Stomach (tissue), 4 donors: ENCODE data around the gene SSR4.

ENCODE experiments used
- CTCF ChIP-seq, 7 experiments: fragments of 450-650 bp in 4 of 7; fragments of 200-600 bp in 3 of 7; sonication (generic) in 3 of 7; IDR thresholded peaks; one replicate each; pipeline ENCODE4 v1.5.1; 2016 to 2019; ENCODE audit warnings: antibody characterized with exemption in 7 of 7, control low read depth in 2 of 7, mild to moderate bottlenecking in 1 of 7
- POLR2A ChIP-seq, 4 donors: fragments of 450-650 bp; IDR thresholded peaks; one replicate each; pipeline ENCODE4 v1.6.1; 2016; ENCODE audit warnings: antibody characterized with exemption in 4 of 4, control low read depth in 2 of 4, mild to moderate bottlenecking in 1 of 4, moderate library complexity in 1 of 4
- POLR2AphosphoS5 ChIP-seq, 3 donors: sonication (generic); formaldehyde crosslinking; IDR thresholded peaks; one replicate each; pipeline ENCODE4 v1.6.1; 2016; ENCODE audit warnings: antibody characterized with exemption in 3 of 3

- TF ChIP-seq CTCF (IDR thresholded peaks at IDR 0.05) = no peak
- TF ChIP-seq POLR2AphosphoS5 (IDR thresholded peaks at IDR 0.05) = no peak
- no peak for TF ChIP-seq POLR2A (IDR thresholded peaks at IDR 0.05)
Observed at GRCh38 chrX:153793291-153793690, 1.2 kb upstream of the SSR4 start.
